ENCODE results near the gene PNPLA2. TPM values are rescaled to one million over a fixed set of nuclear protein-coding genes. Genes with fewer than 3 reads are reported as not detected.

PNPLA2 gene
- total RNA-seq, 2 donors from 2014 or later = 80.7 to 85.5 TPM

GRCh38 chr11:848380-848931 is 29.7 kb downstream of the PNPLA2 start:
- intact Hi-C loops (cut with DNase I) = no loop called here
- no peak for DNase-seq (ENCODE audit: low spot score)

GRCh38 chr11:849104-849824 is 30.6 kb downstream of the PNPLA2 start:
- DNase-seq (ENCODE audit: low spot score) = no peak
- intact Hi-C loops (cut with DNase I) = no loop called here

- intact Hi-C loops (cut with DNase I) = loop anchor here in 1 of 2 donors (5.0 kb wide), 1 partner anchor 202 kb away; no protein-coding TSS in a partner anchor
- no peak for DNase-seq (ENCODE audit: low spot score)
Measured at GRCh38 chr11:849951-850774, 31.4 kb downstream of the PNPLA2 start.

GRCh38 chr11:850775-851763 is 32.4 kb downstream of the PNPLA2 start:
- DNase-seq (ENCODE audit: low spot score) = no peak
- intact Hi-C loops (cut with DNase I) = loop anchor here in 1 of 2 donors (5.0 kb wide), 1 partner anchor 201 kb away; no protein-coding TSS in a partner anchor

- DNase-seq (ENCODE audit: low spot score) = no peak
- intact Hi-C loops (cut with DNase I) = loop anchor here in 1 of 2 donors (5.0 kb wide), 1 partner anchor 200 kb away; no protein-coding TSS in a partner anchor
Measured at GRCh38 chr11:852762-853161, 34.0 kb downstream of the PNPLA2 start.

- no peak for DNase-seq (ENCODE audit: low spot score)
- intact Hi-C loops (cut with DNase I) = loop anchor here in 1 of 2 donors (5.0 kb wide), 1 partner anchor 198 kb away; no protein-coding TSS in a partner anchor
Measured at GRCh38 chr11:853682-854448, 35.2 kb downstream of the PNPLA2 start.

GRCh38 chr11:854601-855329 is 36.1 kb downstream of the PNPLA2 start:
- intact Hi-C loops (cut with DNase I) = loop anchor here in 1 of 2 donors (5.0 kb wide), 1 partner anchor 198 kb away; no protein-coding TSS in a partner anchor
- no peak for DNase-seq (ENCODE audit: low spot score)

GRCh38 chr11:855330-855674 is 36.6 kb downstream of the PNPLA2 start:
- DNase-seq (ENCODE audit: low spot score) = no peak
- intact Hi-C loops (cut with DNase I) = no loop called here

- DNase-seq (ENCODE audit: low spot score) = no peak
- intact Hi-C loops (cut with DNase I) = no loop called here
Measured at GRCh38 chr11:855796-856195, 37.1 kb downstream of the PNPLA2 start.

GRCh38 chr11:856397-856796 is 37.7 kb downstream of the PNPLA2 start:
- no peak for DNase-seq (ENCODE audit: low spot score)
- intact Hi-C loops (cut with DNase I) = no loop called here

- intact Hi-C loops (cut with DNase I) = no loop called here
- DNase-seq (ENCODE audit: low spot score) = no peak
Measured at GRCh38 chr11:858053-858761, 39.5 kb downstream of the PNPLA2 start.

GRCh38 chr11:858762-859339 is 40.1 kb downstream of the PNPLA2 start:
- intact Hi-C loops (cut with DNase I) = no loop called here
- no peak for DNase-seq (ENCODE audit: low spot score)

GRCh38 chr11:859394-860131 is 40.8 kb downstream of the PNPLA2 start:
- intact Hi-C loops (cut with DNase I) = loop anchor here in 1 of 2 donors (10.0 kb wide), 1 partner anchor 185 kb away; no protein-coding TSS in a partner anchor
- peak; percentile 94 for DNase-seq (ENCODE audit: low spot score)

GRCh38 chr11:860234-861104 is 41.8 kb downstream of the PNPLA2 start:
- no peak for DNase-seq (ENCODE audit: low spot score)
- intact Hi-C loops (cut with DNase I) = loop anchor here in 1 of 2 donors (10.0 kb wide), 1 partner anchor 184 kb away; no protein-coding TSS in a partner anchor

GRCh38 chr11:861105-861479 is 42.4 kb downstream of the PNPLA2 start:
- intact Hi-C loops (cut with DNase I) = loop anchor here in 1 of 2 donors (10.0 kb wide), 1 partner anchor 184 kb away; no protein-coding TSS in a partner anchor

More at GRCh38 chr11:861105-861479, 42.4 kb downstream of the PNPLA2 start:
- no peak for DNase-seq (ENCODE audit: low spot score)
